ENCODE measurements around the gene SGK1.

SGK1 gene

GRCh38 chr6:134317471-134318131, at the start of gene SGK1:
Gene SGK1, minus strand, starts transcription at chr6:134318112. Its CDS starts 652 bp downstream, at chr6:134317460.
- DNase-seq (ENCODE audit: low read depth, low spot score): no peak

GRCh38 chr6:134363323-134364039, 45.6 kb upstream of the SGK1 start:
- DNase-seq (ENCODE audit: low read depth, low spot score): no peak

- DNase-seq (ENCODE audit: low read depth, low spot score): no peak
Measured at GRCh38 chr6:134361011-134361410, 43.1 kb upstream of the SGK1 start.

GRCh38 chr6:134359302-134359701, 41.4 kb upstream of the SGK1 start:
- DNase-seq (ENCODE audit: low read depth, low spot score): no peak

GRCh38 chr6:134358320-134358719, 40.4 kb upstream of the SGK1 start:
- no peak for DNase-seq (ENCODE audit: low read depth, low spot score)

- DNase-seq (ENCODE audit: low read depth, low spot score): no peak
Measured at GRCh38 chr6:134357022-134357487, 39.1 kb upstream of the SGK1 start.

- no peak for DNase-seq (ENCODE audit: low read depth, low spot score)
Measured at GRCh38 chr6:134356405-134356804, 38.5 kb upstream of the SGK1 start.

- DNase-seq (ENCODE audit: low read depth, low spot score): no peak
Measured at GRCh38 chr6:134352786-134353480, 35.0 kb upstream of the SGK1 start.

- DNase-seq (ENCODE audit: low read depth, low spot score): no peak
Measured at GRCh38 chr6:134351615-134352474, 33.9 kb upstream of the SGK1 start.

GRCh38 chr6:134347885-134348805, 30.2 kb upstream of the SGK1 start:
- DNase-seq (ENCODE audit: low read depth, low spot score): no peak

- DNase-seq (ENCODE audit: low read depth, low spot score): no peak
Measured at GRCh38 chr6:134346932-134347545, 29.1 kb upstream of the SGK1 start.

- no peak for DNase-seq (ENCODE audit: low read depth, low spot score)
Measured at GRCh38 chr6:134345789-134346188, 27.9 kb upstream of the SGK1 start.

GRCh38 chr6:134343066-134343465, 25.2 kb upstream of the SGK1 start:
- DNase-seq (ENCODE audit: low read depth, low spot score): no peak

GRCh38 chr6:134341999-134342567, 24.2 kb upstream of the SGK1 start:
- no peak for DNase-seq (ENCODE audit: low read depth, low spot score)

- no peak for DNase-seq (ENCODE audit: low read depth, low spot score)
Measured at GRCh38 chr6:134340179-134340975, 22.5 kb upstream of the SGK1 start.

- no peak for DNase-seq (ENCODE audit: low read depth, low spot score)
Measured at GRCh38 chr6:134339216-134339615, 21.3 kb upstream of the SGK1 start.

GRCh38 chr6:134331256-134331655, 13.3 kb upstream of the SGK1 start:
- no peak for DNase-seq (ENCODE audit: low read depth, low spot score)

GRCh38 chr6:134330555-134330954, 12.6 kb upstream of the SGK1 start:
- no peak for DNase-seq (ENCODE audit: low read depth, low spot score)

- DNase-seq (ENCODE audit: low read depth, low spot score): no peak
Measured at GRCh38 chr6:134328792-134329191, 10.9 kb upstream of the SGK1 start.

Measured in activated CD4-positive, CD25-positive, alpha-beta regulatory T cell treated with anti-CD3 and anti-CD28 coated beads, Interleukin-2, amount 50 U/mL, for 16 hours (primary cell).